Erythroblast (primary cell): ENCODE measurements around the gene STPG4.

Source experiments
- GATA1 ChIP-seq: IDR thresholded peaks from 2 replicates; pipeline ENCODE4 v1.6.1; 2011; ENCODE audit warnings: low read depth, mild to moderate bottlenecking, control low read depth, low read length, moderate library complexity
- POLR2A ChIP-seq: IDR thresholded peaks from 2 replicates; pipeline ENCODE4 v1.6.1; 2011; ENCODE audit warnings: mild to moderate bottlenecking, low read length

GRCh38 chr2:47178341-47178740, 23.2 kb upstream of the STPG4 start:
- TF ChIP-seq POLR2A (no peak), GATA1 (no peak)
